ENCODE data around the gene TIGD3. TPM values are rescaled to one million over a fixed set of nuclear protein-coding genes. Genes with fewer than 3 reads are reported as not detected.

TIGD3 gene
- total and polyA plus RNA-seq, 2 donors (not counting 1 experiment from before 2014, with no cell fraction given), result 0.17 TPM; not detected in 1

DNA sequence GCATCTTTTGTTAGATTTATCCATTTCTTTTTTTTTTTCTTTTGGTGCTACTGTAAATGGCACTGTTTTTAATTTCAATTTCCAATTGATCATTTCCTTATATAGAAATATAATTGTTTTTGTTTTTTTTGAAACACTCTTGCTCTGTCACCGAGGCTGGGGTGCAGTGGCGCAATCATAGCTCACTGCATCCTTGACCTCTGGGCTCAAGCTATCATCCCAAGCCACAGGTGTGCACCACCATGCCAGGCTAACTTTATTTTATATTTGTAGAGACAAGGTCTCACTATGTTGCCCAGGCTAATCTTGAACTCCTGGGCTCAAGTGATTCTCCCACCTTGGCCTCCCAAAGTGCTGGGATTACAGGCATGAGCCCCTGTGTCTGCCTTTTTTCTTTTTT lies 48.2 kb downstream of the TIGD3 start:
- Histone ChIP-seq H3K79me2 (ENCODE audit: control insufficient read depth, insufficient read depth, low read length) (no peaks in the 10 kb centered on the region), H3K36me3 (ENCODE audit: control insufficient read depth, insufficient read depth, low read length) (peaks cover 28% of the 10 kb centered on the region), H3K4me2 (ENCODE audit: extremely low read depth, insufficient read depth, low read length) (no peak overlapping the region), H3K27ac (ENCODE audit: insufficient read depth, low read length) (no peak overlapping the region), H3K4me3 (replicated peaks in 1 of 4; ENCODE audit: control extremely low read depth in 1 of 4, insufficient read depth in 1 of 4, low read depth in 3 of 4, low read length in 4 of 4) (no peak overlapping the region), H3K27me3 (ENCODE audit: control insufficient read depth, insufficient read depth, low read length) (no peaks in the 10 kb centered on the region), H2AFZ (ENCODE audit: low read length) (no peak overlapping the region), H3K4me1 (ENCODE audit: control insufficient read depth, extremely low read depth, insufficient read depth, low read length) (no peaks in the 10 kb centered on the region), H3K9me3 (ENCODE audit: control insufficient read depth, insufficient read depth, low read depth, low read length) (no peaks in the 10 kb centered on the region), H4K20me1 (ENCODE audit: control insufficient read depth, extremely low read depth, insufficient read depth, low read length) (no peaks in the 10 kb centered on the region), H3K9ac (ENCODE audit: insufficient read depth, low read length) (no peak overlapping the region)
- no peak for TF ChIP-seq EZH2 (IDR thresholded peaks at IDR 0.05; ENCODE audit: low read length, missing control alignments)
- TF ChIP-seq, protein P1, sequence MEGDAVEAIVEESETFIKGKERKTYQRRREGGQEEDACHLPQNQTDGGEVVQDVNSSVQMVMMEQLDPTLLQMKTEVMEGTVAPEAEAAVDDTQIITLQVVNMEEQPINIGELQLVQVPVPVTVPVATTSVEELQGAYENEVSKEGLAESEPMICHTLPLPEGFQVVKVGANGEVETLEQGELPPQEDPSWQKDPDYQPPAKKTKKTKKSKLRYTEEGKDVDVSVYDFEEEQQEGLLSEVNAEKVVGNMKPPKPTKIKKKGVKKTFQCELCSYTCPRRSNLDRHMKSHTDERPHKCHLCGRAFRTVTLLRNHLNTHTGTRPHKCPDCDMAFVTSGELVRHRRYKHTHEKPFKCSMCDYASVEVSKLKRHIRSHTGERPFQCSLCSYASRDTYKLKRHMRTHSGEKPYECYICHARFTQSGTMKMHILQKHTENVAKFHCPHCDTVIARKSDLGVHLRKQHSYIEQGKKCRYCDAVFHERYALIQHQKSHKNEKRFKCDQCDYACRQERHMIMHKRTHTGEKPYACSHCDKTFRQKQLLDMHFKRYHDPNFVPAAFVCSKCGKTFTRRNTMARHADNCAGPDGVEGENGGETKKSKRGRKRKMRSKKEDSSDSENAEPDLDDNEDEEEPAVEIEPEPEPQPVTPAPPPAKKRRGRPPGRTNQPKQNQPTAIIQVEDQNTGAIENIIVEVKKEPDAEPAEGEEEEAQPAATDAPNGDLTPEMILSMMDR (conservative IDR thresholded peaks at IDR 0.05 in 1 of 2, IDR thresholded peaks at IDR 0.05 in 1 of 2; ENCODE audit: low read depth in 1 of 2, low read length in 2 of 2), result no peak
- DNase-seq (ENCODE audit: low read depth in 2 of 2), result no peak

DNA sequence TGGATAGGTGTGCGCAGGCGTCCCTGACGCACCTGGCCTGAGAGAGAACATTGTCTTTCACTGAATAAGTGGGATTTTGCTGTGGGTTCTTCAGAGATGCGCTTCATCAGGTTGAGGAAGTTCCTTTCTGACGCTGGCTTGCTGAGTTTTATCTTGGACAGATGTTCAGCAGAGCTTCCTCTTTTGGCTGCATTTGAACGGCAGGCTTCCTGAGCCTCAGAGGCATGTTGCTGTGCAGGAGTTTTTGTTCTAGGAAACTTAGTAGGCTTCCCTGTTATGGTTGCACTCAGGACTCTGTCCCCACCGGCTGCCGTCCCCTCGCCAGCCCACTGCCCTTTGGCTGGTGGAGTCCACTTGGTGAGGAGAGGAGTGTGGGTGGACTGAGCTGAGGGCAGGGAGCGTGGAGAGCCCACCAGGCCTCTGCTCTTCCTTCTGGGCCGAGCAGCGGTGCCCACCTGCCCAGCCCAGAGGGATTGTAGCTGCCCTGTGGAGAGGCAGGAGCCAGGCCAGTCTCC lies 49.1 kb downstream of the TIGD3 start:
- no peak for DNase-seq (ENCODE audit: low read depth in 2 of 2)
- Histone ChIP-seq H4K20me1 (ENCODE audit: control insufficient read depth, extremely low read depth, insufficient read depth, low read length) (no peaks in the 10 kb centered on the region), H3K9ac (ENCODE audit: insufficient read depth, low read length) (no peak overlapping the region), H3K4me1 (ENCODE audit: control insufficient read depth, extremely low read depth, insufficient read depth, low read length) (no peaks in the 10 kb centered on the region), H2AFZ (ENCODE audit: low read length) (no peak overlapping the region), H3K79me2 (ENCODE audit: control insufficient read depth, insufficient read depth, low read length) (no peaks in the 10 kb centered on the region), H3K36me3 (ENCODE audit: control insufficient read depth, insufficient read depth, low read length) (peaks cover 23% of the 10 kb centered on the region), H3K27me3 (ENCODE audit: control insufficient read depth, insufficient read depth, low read length) (no peaks in the 10 kb centered on the region), H3K4me2 (ENCODE audit: extremely low read depth, insufficient read depth, low read length) (no peak overlapping the region), H3K4me3 (replicated peaks in 1 of 4; ENCODE audit: control extremely low read depth in 1 of 4, insufficient read depth in 1 of 4, low read depth in 3 of 4, low read length in 4 of 4) (no peak overlapping the region), H3K9me3 (ENCODE audit: control insufficient read depth, insufficient read depth, low read depth, low read length) (no peaks in the 10 kb centered on the region), H3K27ac (ENCODE audit: insufficient read depth, low read length) (no peak overlapping the region)
- no peak for TF ChIP-seq EZH2 (IDR thresholded peaks at IDR 0.05; ENCODE audit: low read length, missing control alignments)
- TF ChIP-seq, protein P1 (conservative IDR thresholded peaks at IDR 0.05 in 1 of 2, IDR thresholded peaks at IDR 0.05 in 1 of 2; ENCODE audit: low read depth in 1 of 2, low read length in 2 of 2), result no peak

DNA sequence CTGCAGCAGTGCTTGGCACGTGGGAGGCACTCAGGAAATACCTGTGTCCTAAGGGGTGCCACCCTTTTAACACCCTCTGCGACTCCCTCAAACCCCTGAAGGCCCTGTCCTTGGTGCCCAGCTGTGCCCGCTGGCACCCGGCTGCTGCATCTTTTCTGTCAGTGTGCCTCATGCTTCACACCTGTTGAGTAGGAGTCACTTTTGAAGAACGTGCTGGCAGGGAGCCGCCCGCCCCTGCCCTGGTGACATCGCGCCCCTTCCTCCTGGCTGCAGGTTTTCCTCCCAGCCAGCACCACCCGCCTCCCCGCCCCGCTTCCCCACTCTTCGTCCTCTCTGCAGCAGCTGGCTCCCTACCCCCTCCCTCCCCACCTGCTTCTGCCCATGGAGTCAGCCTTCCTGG lies 49.7 kb downstream of the TIGD3 start:
- H3K4me3 ChIP-seq (replicated peaks in 1 of 4; ENCODE audit: control extremely low read depth in 1 of 4, insufficient read depth in 1 of 4, low read depth in 3 of 4, low read length in 4 of 4), result no peak overlapping the region
- H3K9me3 ChIP-seq (ENCODE audit: control insufficient read depth, insufficient read depth, low read depth, low read length), result no peaks in the 10 kb centered on the region
- no peak for TF ChIP-seq EZH2 (IDR thresholded peaks at IDR 0.05; ENCODE audit: low read length, missing control alignments)
- TF ChIP-seq, protein P1 (conservative IDR thresholded peaks at IDR 0.05 in 1 of 2, IDR thresholded peaks at IDR 0.05 in 1 of 2; ENCODE audit: low read depth in 1 of 2, low read length in 2 of 2), result no peak
- no peak overlapping the region for H3K27ac ChIP-seq (ENCODE audit: insufficient read depth, low read length)
- DNase-seq (ENCODE audit: low read depth in 2 of 2), result no peak
- no peak overlapping the region for H2AFZ ChIP-seq (ENCODE audit: low read length)
- H3K36me3 ChIP-seq (ENCODE audit: control insufficient read depth, insufficient read depth, low read length), result peaks cover 23% of the 10 kb centered on the region
- no peaks in the 10 kb centered on the region for H3K79me2 ChIP-seq (ENCODE audit: control insufficient read depth, insufficient read depth, low read length)
- H3K9ac ChIP-seq (ENCODE audit: insufficient read depth, low read length), result no peak overlapping the region
- H3K27me3 ChIP-seq (ENCODE audit: control insufficient read depth, insufficient read depth, low read length), result no peaks in the 10 kb centered on the region
- H3K4me2 ChIP-seq (ENCODE audit: extremely low read depth, insufficient read depth, low read length), result no peak overlapping the region
- H4K20me1 ChIP-seq (ENCODE audit: control insufficient read depth, extremely low read depth, insufficient read depth, low read length), result no peaks in the 10 kb centered on the region
- H3K4me1 ChIP-seq (ENCODE audit: control insufficient read depth, extremely low read depth, insufficient read depth, low read length), result no peaks in the 10 kb centered on the region
